HG03060 (cell line): ENCODE results near the gene APOBR.
"Not testable (repeated sequence)": the region's sequence is repeated elsewhere in the genome, so short reads cannot be mapped to it uniquely, and the experiment has no call there.

Source experiments
- ATAC-seq: cut with Tn5 transposase; IDR thresholded peaks from one replicate; pipeline ENCODE4 v1.9.1; 2021; ENCODE audit warnings: low read depth, moderate number of reproducible peaks; ENCODE audit not compliant: unreplicated experiment

APOBR gene

GRCh38 chr16:28498666-28499381 is 4.4 kb downstream of the APOBR start:
- no peak for ATAC-seq

GRCh38 chr16:28499854-28500253 is 5.4 kb downstream of the APOBR start:
- no peak for ATAC-seq

GRCh38 chr16:28500476-28501180 is 6.2 kb downstream of the APOBR start:
- ATAC-seq, result not testable (repeated sequence)

GRCh38 chr16:28501258-28502232 is 7.1 kb downstream of the APOBR start:
- ATAC-seq, result no peak

DNA sequence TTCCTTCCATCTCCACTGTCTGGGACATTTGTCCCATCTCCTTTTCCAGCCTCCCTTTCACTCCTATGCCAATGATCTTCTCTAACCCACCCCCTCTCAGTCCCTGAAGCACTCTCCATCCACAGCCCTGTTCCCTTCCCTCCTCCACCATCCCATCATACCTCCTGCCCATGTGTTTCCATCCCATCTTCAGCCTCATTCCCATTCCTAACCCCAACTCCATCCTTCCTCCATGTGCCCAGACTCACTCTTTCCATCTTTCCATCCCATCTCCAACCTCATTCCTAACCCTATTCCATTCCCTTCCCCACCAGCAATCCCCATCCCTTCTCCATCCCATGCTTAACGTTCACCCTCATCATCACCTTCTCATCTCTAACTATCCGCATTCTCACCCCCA is 7.8 kb downstream of the APOBR start:
- ATAC-seq, result no peak

GRCh38 chr16:28503470-28504259 is 9.2 kb downstream of the APOBR start:
- ATAC-seq, result no peak

DNA sequence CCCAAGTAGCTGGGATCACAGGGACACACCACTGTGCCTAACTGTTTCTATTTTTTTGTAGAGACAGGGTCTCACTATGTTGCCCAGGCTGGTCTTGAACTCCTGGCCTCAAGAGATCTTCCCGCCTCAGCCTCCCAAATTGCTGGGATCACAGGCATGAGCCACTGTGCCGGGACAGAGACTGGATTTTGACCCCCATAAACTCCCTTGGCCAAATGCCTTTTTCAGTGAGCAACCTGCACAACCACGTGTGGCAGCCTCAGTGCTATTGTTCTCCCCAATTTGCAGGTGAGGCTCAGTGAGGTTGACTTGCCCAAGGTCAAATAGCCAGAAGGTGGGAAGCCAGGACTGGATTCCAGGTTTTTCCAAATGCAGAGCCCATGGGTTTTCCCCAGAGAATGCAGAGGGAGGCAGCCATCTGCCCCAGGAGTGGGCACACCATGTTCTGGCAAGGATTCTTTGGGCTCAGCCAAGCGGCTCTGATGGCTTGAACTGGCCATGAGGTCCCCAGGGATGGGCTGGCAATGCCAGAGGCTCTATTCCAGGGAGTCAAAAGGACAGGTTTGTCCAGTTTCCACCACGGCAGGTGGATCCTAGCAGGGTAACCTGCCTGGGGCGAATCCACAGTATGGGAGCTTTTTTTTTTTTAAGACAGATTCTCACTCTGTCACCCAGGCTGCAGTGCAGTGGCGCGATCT is 10.4 kb downstream of the APOBR start:
- ATAC-seq, result no peak

DNA sequence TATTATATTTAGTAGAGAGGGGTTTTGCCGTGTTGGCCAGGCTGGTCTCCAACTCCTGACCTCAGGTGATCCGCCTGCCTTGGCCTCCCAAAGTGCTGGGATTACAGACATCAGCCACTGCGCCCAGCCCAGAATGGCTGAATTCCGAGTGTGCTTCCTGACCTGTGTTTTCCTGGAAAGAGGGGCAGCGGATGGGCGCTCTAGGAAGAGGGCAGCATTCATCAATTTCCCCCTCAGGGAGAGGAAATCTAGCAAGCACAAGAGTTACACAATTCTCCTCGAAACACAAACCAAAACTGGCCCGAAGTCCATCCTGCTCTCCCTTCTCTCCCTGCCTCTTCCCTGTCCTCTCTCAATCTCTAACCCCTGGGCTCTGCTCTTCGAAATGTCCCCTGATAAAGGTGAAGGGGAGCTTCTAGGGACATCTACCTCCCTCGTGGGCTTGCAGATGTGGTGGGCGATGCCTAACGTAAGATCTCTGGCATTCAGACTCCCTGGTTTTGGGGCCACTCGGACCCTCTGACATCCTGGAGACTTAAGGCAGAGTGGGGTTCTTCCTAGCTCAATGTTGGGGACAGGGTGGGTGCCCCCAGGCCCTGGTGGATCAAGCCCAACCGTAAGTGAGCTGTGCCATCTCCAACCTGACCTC is 11.2 kb downstream of the APOBR start:
- no peak for ATAC-seq

DNA sequence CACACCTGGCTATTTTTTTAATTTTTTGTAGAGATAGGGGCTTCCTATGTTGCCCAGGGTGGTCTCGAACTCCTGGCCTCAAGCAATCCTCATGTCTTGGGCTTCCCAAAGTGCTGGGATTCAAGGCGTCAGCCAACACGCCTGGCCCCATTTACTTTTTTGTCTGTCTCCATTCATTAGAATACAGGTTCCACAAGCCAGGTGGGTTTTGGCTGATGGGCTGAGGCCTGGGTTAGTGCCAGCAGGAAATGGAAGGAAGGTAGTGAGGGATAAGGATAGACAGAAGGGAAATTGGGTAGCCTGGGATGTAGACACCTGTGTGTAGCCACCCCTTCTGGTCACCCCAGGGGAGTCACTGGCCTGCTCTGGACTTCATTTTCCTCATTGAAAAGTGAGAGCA is 16.6 kb downstream of the APOBR start:
- no peak for ATAC-seq

DNA sequence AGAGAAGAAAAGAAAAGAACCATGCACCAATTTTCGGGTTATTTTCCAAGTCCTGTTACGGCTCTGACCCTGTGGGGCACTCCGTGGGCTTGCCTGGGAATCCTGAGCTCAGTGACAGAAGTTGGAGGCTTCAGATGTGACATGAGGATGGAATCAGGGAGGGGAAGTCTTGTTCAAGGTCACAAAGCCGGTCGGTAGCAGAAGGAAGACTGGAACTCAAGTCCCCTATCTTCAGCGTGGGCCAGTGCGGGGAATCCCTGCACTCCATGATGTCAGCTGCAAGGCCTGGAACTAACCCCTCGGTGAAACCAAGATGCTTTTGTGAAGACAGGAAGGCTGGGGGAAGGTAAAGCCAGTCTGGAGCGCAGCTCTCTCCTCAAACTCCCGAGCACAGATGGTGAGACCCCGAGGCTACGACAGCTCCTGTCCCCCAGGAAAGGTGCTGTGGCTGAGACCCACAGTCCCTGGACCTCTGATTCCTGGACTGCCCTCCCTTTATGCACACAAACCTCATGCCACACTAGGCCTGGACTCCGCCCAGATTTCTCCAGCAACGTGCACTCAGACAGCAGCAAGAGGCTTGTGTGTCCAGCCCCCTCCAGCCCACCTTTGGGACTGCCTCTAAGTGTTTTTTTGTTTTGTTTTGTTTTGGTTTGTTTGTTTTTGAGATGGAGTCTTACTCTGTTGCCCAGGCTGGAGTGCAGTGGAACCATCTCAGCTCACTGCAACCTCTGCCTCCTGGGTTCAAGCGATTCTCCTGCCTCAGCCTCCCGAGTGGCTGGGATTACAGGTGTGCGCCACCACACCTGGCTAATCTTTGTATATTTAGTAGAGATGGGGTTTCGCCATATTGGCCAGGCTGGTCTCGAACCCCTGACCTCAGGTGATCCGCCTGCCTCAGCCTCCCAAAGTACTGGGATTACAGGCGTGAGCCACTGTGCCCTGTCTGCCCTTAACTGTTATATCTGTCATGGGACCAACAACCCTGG is 17.7 kb downstream of the APOBR start:
- no peak for ATAC-seq

DNA sequence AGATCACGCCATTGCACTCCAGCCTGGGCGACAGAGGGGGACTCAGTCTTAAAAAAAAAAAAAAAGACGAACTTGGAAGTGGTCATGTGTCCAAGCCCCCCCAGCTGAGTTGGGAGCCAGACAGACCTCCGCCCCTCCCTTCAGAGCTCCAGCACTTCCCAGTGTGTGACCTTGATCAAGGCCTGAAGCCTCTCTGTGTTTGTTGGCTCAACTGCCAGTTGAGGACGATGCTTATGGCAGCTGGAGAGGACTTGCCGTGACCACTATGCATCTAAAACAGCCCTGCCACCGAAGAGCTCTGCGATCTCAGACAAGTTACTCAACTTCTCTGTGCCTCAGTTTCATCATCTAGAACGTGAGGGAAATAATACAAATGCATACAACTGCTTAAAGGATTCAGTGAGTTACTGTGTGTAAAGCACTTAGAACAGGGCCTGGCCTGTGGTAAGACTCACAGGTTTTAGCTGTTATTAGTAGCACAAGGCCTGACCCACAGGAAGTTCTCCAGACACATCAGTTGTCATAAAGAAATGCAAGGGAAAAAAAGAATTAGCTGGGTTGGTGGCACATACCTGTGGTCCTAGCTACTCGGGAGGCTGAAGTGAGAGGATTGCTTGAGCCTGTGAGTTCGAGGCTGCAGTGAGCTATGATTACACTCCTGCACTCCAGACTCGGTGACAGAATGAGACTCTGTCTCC is 19.2 kb downstream of the APOBR start:
- no peak for ATAC-seq

- ATAC-seq, result no peak
Measured at GRCh38 chr16:28514246-28514645, 19.8 kb downstream of the APOBR start.

- ATAC-seq, result no peak
Measured at GRCh38 chr16:28520672-28521071, 26.2 kb downstream of the APOBR start.

GRCh38 chr16:28521436-28521835 is 27.0 kb downstream of the APOBR start:
- no peak for ATAC-seq

GRCh38 chr16:28522792-28523191 is 28.3 kb downstream of the APOBR start:
- ATAC-seq, result no peak

GRCh38 chr16:28524681-28525171 is 30.3 kb downstream of the APOBR start:
- ATAC-seq, result no peak
